ENCODE measurements around the gene TCP11.

TCP11 gene

DNA sequence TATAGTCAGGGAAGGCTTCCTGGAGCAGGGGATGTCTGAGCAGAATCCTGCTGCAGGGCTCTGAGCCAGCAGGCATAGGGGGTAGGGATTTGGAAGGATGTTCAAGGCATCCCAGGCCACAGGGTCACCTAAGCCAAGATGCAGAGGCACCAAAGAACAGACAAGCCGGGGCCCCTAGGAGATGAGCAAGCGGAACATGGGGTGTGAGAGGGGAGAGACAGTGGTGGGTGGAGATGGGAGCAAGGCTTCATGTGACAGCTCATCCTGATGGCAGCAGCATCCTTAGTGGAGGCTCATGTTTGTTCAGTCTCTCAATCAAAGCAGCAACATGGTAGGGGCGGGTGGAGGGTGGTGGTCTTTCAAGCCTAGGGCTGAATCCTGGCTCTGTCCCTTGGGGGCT lies 29.8 kb upstream of the TCP11 start:
- DNase-seq = no peak

DNA sequence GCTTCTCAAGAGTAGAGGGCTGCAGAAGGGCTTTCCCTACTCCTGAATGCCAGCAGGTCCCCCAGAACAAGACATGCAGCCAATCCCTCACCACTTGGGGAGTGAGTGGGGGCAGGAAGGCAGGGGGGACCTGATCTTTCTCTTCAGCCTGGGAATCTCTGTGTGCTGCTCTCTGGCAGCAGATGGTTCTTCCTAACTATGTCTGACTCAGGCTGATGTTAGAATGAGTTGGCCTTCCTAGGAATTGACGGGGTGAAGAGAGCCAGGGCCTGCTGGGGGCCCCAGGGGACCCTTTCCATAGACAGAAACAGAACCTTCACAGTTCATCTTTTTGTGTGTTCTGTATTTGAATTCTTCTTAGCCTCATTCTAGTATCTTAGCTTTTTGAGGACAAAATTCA lies 29.0 kb upstream of the TCP11 start:
- DNase-seq = no peak

DNA sequence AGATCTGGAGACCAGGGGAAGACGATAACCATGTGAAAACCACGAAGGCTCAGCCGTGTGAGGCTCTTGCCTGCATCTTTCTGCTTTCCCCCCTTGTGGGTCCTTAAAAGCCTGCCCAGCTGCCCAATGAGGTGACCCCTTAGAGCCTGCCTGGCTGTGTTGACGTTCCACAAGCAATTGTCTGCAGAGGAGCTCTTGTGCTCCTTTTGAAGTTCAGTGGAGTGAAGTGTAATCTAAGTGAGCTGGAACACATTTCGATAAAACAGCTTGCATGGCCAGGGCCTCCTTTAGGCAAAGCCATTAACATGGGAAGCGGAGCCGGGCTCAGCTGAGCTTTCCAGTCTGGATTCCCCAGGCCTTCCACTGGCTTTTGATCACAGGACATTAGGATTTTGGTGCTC lies 27.3 kb upstream of the TCP11 start:
- no peak for DNase-seq

DNA sequence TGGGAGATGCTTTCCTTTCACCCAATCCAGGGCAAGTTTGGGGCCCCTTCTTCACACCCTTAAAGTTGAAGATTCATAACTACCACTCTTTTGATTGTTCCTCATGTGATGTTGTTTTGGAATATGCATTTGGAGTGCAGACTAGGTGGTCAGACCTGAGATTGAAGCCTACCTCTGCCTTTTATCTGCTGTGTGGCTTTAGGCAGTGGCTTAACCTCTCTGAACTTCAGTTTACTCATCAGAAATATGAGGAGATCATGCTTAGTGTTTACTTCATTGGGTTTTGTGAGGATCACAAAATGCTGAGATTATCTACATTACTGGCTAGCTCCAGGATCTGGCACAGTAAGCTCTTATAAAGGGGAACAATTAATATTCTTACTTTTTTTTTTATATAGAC lies 26.4 kb upstream of the TCP11 start:
- no peak for DNase-seq

DNA sequence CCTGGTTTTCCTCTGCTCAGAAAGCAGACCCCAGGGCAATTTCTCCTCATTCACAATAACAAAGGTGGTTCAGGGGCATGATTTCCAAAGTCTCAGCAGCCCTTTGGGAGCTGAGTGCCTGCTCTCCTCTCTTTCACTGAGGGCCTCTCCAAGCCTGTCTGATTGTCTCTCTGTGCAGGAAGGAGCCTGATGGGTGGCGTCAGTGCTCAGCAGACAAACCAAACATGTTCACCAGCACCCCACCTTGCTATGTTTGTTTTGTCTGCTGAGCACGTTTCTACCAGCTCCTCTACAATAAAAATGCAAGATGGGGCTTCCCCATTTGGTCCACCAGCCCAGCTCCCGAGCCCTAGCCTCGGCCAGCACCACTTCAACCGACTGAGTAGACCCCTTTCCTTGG lies 25.4 kb upstream of the TCP11 start:
- DNase-seq = no peak

DNA sequence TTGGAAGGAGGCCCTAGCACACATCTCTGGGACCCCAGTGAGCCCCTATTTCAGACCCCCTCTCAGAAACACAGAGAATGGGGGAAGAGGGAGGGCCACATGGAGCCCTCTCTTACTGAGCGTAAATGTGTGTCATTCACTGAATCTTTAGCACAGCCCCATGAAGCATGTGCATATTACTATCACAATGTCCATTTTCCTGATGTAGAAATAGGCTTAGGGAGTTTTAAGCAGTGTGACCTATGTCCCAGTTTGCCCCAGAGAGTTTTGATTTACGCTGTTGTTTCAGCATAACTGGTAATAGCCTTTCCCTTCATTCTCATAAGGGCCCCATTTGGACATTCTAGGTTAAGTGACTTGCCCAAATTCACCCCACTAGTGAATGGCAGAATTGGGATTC lies 25.0 kb upstream of the TCP11 start:
- no peak for DNase-seq

DNA sequence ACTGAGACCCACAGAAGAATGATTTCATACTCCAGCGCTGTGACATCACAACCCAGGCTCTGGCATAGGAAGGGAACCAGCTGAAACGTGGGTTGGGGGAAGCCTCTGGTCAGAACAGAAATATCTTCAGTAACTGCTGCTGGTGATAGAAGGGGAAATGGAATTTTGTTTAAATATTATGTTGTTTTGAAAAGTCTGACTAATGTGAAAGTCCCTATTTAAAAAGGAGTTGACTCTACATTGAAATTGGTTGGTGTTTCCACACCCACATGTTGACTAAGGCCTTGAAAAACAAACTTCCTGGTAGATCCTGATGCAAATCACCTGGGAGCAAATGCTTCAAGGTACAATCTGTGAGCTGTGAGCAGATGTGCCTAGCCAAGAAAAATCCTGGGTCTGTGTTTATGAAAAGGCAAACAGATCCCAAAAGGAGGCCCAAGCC lies 24.5 kb upstream of the TCP11 start:
- no peak for DNase-seq

DNA sequence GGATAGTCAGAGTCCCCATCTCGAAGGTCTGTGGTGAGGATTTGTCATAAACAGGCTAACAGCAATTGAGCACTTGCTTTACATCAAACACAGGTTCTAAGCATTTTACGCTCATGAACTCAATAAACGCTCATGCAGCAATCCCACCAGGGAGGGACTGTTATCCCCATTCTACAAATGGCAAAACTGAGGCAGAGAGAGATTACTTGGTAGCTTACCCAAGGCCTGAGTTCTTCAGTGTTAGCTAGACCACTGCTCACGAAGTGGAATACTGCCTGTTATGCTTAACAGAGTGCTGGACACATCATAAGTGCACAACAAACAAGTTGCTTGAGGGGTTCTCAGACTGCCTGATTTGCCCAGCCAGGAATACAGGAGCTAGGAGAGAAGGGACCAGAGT lies 23.7 kb upstream of the TCP11 start:
- no peak for DNase-seq

DNA sequence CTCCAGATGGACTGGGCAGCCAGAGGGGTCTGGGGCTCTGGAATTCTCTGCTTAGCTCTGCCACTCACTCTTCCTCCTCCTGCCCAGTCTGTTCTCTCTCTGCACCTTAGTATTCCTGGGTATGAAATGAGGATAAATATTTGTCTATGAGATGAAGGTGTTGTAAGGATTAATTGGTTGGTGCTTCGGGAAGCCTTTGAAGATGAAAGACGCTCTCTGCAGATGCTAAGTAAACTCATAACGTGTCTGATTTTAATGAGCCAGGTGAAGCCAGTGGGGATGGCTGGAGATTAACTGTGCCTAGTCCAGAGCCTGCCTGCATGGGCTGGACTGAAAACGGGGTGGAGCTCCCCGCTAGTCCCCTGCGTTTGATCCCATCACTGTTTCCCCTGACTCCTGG lies 23.1 kb upstream of the TCP11 start:
- DNase-seq = no peak

DNA sequence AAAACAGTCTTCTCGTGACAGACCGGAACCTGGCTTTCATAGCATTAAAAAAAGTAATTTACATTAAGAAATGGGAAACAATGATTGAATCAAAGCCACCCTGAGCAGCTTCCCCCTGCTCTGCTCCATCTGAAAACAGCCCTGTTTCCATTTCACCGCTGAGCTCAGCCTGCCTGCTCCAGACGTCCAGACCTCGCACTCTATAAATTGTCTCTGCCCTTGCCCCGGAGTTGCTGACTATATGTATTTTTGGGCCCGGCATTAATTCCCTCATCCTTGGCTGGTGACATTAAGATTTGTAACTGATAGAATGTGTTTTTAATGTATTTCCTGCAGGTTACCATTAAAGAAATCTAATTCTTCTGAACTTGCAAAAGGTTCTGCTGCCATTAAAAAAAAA lies 22.7 kb upstream of the TCP11 start:
- no peak for DNase-seq

DNA sequence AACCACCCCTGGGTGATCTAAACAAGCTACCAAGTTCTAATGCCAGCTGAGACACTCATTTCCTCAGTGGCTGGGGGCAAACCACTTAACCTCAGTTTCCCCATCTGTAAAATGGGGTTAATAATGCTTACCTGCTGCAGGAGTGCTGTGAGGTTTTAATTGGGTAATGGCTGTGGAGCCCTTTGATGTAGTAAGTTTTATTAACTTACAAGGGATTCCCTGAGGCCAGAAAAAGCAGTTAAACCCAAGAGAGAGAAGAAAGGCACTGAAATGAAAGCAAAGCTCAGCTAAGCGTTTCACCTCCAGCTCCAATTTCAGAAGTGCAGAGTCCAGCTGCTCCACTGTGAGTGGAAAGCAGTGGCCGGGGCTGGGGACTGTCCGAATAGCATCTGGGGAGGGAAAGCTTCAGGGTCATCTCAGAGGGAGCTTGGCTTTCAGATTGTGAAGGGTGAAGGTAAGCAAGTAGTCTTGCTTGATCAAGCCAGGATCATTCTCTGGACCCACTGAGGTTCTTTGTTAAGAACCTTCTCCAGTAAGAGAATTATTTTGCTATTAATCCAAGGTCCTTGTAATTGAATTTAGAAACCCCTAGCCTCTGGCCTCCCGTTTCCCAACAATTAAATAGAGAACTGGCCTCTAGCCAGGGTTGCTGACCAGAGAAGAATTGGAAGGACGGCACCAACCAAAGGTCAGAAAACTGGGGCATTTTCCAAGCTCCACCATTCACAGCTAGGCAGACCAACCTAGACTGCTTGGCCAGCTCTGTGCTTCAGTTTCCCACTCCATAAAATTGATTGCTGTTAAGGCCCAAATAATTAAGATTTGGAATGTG lies 20.9 kb upstream of the TCP11 start:
- DNase-seq = no peak

DNA sequence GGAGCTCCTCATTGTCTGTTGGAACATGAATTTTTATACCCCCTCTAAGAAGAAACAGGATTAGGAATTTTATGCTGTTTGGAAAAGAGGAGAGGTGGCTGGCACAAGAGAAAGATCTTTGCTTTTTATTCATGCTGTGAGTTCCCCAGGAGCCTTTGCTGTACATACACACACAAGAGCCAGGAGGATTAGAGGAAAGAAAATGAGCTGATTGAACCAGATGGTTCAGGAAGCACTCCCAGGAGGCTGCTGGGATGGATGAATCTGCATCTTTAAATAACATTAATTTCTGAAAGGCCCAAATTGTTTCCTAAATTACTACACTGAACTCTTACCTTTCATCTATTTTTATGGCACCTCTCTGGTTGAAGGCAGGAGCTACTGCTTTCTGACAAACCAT lies 20.1 kb upstream of the TCP11 start:
- no peak for DNase-seq

DNA sequence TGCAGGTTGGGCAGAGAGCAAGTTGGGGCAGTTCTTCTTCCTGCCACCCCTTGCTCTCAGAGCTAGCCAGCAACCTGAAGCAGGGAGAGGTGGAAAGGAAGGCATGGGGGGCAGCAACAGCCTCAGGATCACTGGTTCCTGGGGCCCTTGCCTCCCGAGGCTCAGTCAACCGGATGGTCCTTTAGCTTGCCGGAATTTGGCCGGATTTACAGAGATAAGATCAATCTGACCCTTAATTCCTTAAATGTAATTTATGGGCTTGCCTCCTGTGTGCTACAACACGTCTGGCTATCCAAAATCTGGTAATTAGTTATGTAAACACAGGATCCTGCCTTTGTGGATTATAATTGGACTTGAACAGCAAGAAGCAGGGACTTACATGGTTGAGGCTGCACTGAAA lies 19.5 kb upstream of the TCP11 start:
- no peak for DNase-seq

DNA sequence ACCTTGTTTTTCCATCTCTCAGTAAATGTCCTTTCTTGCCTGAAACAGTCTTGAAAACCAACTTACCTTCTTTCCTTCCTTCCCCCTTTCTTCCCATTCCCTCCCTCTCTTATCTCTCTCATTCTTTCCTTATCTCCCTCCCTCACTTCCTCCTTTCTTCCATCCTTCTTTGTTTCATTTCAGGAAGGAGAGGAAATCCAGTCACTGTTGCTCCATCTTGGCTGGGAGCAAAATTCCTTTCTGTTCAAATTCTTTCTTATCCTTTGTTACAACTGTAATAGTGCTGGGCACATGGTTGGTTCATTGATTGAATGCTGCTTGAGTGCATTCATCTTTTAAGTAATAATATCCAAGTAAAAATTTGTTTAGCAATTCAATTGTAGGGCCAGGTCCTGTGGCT lies 17.4 kb upstream of the TCP11 start:
- DNase-seq = no peak

DNA sequence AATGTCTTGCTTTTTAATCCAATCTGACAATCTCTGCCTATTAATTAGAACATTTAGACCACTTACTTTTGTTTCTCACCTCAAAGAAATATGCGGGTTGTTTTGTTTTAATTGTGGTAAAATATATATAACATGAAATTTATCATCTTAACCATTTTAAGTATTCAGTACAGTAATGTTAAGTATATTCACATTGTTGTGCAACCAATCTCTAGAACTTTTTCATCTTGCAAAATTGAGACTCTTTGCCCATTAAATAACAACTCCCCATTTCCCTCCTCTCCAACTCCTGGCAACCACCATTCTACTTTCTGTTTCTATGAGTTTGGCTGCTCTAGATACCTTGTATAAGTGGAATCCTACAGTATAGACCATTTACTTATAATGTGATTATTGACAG lies 13.8 kb upstream of the TCP11 start:
- DNase-seq = no peak

DNA sequence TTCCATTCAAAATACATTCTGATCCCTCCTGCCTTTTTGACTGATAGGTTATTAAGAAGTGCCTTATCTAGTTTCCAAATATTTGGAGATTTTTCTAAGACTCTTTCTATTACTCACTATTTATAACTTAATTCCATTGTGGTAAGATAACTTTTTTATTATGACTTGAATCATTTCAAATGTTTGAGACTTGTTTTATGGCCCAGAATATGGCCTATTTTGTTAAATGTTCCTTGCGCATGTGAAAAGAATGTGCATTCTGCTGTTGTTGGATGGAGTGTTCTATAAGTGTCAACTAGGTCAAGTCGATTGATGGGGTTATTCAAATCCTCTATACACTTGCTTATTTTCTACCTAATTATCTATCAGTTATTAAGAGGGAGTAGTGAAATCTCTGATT lies 13.1 kb upstream of the TCP11 start:
- DNase-seq = no peak

DNA sequence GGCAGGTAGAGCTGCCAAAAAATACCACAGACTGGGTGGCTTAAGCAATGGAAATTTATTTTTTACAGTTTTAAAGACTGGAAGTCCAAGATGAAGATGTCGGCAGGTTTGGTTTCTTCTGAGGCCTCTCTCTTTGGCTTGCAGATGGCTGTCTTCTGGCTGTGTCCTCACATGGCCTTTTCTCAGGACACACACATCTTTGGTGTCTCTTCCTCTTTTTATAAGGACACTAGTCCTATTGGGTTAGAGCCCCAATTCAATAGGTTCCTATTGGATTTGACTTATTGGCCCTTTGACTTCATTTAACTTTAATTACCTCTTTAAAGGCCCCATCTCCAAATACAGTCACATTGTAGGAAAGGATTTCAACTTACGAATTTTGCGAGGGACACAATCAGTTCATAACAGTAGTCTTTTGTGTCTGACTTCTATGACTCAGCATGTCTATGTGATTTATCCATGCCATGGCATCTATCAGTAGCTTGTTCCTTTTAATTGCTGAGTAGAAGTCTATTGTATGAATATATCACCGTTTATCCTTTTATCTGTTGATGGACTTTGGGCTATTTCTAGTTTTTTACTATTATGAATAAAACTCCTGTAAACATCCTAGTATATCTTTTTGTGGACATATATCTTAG lies 11.0 kb upstream of the TCP11 start:
- DNase-seq = no peak

DNA sequence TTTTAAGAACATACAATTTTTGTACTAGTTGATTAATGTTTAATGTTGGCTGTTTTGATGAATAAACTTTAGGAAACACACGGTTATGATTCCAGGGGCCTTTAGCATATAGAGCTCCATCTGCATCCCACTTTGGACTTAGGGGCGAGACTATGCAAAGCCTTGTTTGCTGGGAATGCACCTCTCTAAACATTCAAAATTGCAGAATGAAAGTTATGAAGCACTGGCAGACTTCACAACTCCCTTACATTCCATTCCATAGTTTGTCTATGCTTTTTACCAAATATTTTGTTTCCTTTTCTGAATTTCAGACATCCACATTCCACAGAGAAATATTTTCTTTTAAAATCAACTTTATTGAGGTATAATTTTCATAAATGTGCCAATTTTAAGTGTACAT lies 10.3 kb upstream of the TCP11 start:
- no peak for DNase-seq

DNA sequence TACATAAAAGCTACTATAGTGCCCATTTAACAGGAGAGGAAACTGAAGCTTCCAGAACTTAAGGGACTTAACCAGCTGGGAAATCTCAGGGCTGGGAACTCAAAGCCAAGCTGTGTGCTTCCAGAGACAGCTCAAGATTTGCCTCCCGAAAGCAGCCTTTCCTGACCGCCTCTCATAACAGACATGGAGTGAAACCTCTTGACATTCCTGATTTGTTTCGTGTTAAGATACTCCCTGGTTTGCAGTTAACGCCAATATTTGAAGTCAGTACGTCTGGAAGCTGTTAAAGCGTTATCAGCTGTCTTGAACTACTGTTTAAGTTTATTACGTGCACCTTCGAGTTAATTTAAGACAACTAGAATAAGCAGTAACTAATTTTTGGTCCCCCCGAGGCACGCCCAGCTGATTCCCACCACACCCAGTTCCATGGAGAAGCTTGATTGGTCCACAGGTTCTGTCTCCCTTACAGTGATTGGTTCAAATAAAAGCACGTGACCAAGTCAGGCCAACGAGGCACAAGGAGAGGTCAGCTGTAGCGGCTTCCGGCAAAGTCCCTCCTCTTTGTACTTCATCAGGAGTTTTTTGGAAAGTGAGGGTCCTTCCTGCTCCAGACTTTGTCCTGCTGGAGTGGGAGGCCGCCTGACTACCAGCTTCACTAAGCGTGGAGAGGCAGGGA lies 8.9 kb upstream of the TCP11 start:
- no peak for DNase-seq

DNA sequence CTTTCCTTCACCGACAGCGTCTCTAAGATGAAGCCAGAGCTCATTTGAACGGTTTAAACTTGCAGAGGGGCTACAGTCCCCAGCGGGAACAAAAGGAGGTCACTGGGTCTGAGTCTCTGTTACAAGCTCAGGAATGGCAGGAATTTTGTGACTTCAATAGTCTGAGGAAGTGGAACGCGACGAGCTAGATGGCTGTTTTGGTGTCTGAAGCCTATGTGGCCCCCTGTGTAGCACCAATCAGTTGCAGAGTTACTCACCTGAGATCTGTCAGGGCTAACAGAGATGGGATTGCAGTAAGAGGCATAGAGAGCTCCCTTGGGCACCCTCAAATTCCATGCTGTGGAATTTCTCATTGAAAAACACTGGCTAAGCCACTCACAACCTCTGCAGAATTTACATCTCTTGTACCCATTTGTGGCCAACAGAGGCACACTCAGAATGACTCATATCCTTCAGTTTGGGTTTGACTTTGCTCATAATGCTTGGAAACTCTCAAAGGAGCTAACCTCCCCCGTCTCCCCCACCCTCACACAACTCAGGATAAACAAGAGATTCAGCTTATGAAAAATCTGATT lies 7.1 kb upstream of the TCP11 start:
- DNase-seq = no peak

DNA sequence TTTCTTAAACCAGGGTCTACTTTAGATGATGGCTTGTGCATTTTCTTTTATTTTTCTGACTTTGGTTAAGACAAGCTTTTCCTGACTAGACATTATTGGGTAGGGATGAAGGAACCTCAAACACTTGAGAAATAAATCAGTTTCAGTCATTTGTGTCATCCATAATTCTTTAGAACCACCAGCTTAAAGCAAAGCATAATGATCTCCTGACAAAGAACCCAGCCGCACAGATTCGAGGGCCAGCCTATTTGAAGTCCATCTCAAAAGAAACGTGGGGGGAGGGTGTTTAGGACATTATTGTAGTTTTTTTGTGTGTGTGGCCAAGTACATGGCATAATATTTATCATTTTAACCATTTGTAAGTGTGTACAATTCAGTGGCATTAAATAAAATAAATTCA lies 6.3 kb upstream of the TCP11 start:
- no peak for DNase-seq

DNA sequence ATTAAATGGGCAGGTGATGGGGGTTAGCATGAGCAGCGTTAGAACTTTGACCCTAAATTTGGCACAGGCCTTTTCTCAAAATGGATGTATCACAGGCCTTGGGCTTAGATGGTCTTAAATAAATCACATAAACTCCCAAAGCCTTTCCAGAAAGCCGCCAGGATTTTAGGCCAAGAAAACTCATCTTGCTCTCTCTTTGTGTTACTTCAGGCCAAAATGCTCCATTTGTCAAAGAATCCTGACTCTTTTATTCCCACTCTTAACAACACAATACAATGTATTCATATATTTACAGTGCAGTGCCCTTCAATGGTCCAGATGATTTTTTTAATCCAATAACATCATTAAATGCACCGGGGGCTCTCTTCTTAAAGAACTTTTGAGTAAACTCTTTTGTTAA lies 5.9 kb upstream of the TCP11 start:
- DNase-seq = no peak

DNA sequence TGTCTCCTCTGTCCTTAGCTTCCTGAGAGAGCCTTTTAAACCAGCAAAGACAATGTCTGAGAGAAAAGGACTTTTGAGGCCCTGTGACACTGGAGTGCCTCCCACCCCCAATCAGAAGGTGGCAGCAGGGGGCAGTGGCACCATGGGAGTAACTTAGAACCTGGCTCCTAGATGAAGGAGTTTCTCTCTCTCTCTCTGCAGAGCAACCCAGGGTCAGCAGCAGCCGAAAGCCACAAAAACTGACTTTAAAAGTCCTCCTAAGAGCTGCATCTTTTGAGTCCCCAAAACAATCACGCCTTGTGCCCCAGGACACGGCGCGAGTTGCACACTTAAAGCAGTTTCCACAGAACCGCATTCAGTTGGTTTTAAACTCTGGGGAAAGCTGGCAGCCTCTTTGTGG lies 5.3 kb upstream of the TCP11 start:
- no peak for DNase-seq

DNA sequence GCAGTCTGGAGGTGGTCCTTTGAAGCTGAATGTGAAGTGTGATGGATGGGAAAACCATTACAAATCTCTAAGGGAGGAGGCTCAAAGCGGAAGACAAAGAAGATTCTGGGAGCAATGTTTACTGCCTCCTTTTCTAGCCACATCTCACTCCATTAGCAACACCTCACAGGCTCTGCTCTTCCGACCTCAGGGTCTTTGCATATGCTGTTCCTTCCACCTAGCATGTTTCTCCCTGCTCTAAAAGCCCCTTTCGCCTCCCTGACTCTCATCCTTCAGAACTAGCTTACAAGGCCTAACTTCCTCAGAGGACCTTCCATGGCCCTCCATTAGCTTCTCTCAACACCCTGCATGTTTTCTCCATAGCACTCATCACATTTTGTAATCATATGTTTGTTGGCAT lies 4.6 kb upstream of the TCP11 start:
- no peak for DNase-seq
